GM12873 (cell line): Measurements from ENCODE around the gene MDFI.

Experiments
- TF ChIP-seq, protein P1 (sequence below): IDR thresholded peaks from 2 replicates; pipeline ENCODE4 v1.5.1; 2012; ENCODE audit warnings: low read depth, mild to moderate bottlenecking, moderate library complexity, low read length, control low read depth; ENCODE audit not compliant: insufficient read depth; ENCODE audit errors: missing control alignments

Gene MDFI

GRCh38 chr6:41636833-41637193 lies 1.5 kb upstream of the MDFI start:
- TF ChIP-seq, protein P1, sequence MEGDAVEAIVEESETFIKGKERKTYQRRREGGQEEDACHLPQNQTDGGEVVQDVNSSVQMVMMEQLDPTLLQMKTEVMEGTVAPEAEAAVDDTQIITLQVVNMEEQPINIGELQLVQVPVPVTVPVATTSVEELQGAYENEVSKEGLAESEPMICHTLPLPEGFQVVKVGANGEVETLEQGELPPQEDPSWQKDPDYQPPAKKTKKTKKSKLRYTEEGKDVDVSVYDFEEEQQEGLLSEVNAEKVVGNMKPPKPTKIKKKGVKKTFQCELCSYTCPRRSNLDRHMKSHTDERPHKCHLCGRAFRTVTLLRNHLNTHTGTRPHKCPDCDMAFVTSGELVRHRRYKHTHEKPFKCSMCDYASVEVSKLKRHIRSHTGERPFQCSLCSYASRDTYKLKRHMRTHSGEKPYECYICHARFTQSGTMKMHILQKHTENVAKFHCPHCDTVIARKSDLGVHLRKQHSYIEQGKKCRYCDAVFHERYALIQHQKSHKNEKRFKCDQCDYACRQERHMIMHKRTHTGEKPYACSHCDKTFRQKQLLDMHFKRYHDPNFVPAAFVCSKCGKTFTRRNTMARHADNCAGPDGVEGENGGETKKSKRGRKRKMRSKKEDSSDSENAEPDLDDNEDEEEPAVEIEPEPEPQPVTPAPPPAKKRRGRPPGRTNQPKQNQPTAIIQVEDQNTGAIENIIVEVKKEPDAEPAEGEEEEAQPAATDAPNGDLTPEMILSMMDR = no peak

GRCh38 chr6:41637194-41638001 lies 870 bp upstream of the MDFI start:
- TF ChIP-seq, protein P1 = no peak

- TF ChIP-seq, protein P1 = no peak
Measured at GRCh38 chr6:41638935-41639808, 904 bp downstream of the MDFI start.

- TF ChIP-seq, protein P1 = no peak
Measured at GRCh38 chr6:41639809-41640371, 1.6 kb downstream of the MDFI start.

GRCh38 chr6:41640426-41640825 lies 2.2 kb downstream of the MDFI start:
- TF ChIP-seq, protein P1 = no peak

GRCh38 chr6:41641352-41641925 lies 3.2 kb downstream of the MDFI start:
- TF ChIP-seq, protein P1 = no peak
